Activated CD4-positive, alpha-beta T cell treated with anti-CD3 and anti-CD28 coated beads for 24 hours (primary cell): ENCODE data around the gene MME.
"Not testable (repeated sequence)": the region's sequence is repeated elsewhere in the genome, so short reads cannot be mapped to it uniquely, and the experiment has no call there.

ENCODE experiments used
- DNase-seq, 2 donors: peaks; one replicate each; pipeline ENCODE4 v3.0.0-alpha.2; 2020; ENCODE audit warnings: low read depth in 2 of 2

MME gene

DNA sequence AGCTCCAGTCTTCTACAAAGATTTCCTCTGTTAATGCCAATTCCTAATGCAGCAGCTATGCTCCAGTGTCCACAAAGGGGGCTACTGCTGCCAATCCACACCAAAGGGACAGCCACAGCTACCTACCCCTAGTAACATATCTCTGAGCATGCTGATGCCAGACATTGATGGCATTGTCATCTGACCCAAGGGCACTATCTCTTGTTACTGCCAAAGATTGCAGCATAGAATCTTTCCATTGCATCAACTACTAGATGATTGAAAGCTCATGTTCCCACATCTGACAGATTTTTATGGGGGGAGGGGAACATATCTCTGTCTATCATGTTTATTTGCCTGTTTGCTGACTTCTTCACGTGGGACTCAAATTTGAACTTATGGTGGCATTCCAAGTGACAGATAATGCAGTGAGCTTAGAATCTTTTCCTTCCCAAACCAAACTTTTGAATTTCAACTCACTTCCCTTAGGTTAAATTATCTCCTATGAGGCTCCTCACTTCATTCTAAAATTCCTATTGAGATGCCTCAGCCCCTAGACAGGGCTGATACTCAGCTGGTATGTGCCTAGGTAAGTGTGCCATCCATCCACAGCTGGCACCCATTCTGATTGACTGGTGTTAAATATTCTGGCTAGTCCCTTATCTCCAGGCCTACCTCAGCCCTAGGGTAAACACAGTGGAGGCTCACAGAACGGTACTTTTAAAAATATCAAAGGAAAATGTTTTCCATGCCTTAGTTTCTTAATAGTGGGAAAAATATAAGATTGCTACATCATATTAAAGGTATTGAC, 113.0 kb downstream of the MME start:
- DNase-seq: no peak

DNA sequence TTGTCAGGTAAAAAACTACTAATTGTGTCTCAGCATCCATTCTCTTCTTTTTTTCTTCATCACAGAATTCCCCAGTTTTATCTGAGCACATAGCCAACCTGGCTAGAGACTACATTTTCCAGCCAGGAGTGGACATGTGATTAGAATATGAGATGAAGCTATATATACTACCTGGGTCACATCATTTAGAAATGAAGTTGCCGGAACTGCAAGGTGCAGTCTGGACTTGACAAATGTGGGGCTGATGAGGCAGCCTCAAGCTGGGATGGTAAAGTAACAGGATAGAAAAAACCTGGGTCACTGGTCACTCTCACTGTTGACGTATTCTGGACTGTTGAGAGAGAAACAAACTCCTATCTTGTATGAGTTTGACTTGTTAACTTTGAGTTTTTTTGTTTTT, 113.7 kb downstream of the MME start:
- DNase-seq: no peak

DNA sequence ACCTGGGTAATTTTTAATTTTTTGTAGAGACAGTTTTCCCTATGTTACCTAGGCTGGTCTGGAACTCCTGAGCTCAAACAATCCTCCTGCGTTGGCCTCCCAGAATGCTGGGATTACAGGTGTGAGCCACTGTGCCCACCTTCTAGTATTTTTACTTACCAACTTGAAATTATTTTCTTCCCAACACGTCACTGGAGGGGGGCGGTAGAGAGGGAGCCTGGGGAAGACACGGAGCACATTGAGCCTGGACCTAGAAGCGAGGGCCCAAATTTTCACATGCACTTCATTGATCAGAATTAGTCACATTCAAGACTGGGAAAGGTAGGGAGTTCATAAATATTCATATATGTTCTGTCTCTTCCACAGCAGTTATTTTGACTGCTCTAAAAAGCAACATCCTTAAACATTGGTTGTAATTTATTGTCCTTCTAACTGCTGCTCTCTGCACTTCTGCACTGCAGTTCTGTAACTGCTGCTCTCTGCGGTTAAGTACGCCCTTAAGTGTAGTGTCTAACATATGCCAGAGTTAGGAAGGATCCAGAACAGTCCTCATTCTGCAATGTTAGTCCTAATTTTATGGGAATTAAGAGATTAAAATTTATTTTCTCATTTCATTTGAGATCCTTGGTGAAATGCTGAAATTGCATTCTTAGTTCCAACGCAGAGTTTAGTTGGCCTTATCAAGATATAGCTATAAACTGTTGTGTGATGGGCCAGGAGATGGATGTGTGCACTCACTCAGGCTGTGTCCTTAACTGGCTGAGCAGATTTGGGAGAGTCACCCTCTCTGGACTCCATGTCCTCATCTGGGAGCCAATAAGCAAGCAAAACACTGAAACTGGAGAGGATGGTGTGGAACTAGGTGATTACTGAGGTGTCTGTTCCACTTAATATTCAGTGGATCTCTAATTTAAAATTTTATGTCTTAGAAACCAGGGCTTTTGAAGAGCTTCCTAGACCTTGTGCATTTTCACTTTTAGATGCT, 115.1 kb downstream of the MME start:
- DNase-seq: no peak

DNA sequence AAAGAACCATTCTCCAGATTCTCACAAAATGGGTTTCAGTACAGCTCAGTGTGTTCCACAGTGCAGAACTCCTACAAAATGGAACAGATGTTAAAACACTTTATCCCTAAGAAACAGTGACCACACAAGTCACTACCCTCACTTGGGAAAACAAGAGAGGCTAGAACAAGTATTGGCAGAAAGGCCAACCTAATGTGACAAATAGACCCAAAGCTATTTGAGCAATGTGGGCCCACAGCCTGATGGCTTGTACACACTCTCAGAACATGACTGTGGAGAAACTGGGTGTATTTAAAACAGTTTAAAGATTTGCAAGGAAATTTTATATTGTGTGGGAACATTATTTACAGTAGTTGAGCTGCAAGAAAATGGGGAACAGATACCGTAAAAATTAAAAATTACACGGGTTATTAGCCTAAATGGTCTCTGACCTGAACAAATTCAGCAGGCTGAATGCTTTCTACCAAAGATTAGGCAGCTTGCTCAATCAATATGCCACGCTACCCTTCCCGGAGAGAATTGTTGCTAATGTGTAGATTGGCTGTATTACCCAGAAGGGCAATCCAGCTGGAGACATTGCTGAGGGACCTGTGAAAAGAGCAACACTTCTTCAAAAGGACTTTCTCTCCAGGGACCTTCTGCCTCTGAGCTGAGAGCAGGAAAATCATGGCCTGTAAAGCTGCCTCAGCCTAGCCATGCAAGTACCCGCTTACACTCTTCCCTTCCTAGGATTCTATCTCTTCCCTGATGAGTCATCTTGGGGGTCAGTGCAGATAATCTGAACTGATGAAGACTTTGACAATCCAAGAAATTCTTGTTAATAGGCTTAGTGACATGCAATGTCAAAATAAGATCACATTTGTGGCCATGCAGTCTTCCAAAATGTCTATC, 116.3 kb downstream of the MME start:
- no peak for DNase-seq

DNA sequence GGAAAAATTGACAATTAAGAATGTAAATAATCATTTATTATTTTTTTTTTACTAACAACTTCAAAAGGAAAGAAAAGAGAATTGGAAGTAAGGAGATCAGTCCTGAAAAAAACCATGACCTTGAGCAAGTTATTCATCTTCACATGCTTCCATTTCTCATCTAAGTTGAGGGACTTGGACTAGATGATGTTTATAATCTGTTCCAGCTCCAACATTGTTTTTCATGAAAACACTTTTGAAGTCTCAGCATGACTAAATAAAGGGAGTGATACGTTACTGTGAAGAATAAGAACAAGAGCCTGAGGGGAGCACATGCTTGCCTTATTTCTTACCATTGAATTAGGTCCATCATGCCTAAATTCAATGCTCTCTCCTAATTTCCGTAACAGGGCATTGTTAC, 117.7 kb downstream of the MME start:
- no peak for DNase-seq

DNA sequence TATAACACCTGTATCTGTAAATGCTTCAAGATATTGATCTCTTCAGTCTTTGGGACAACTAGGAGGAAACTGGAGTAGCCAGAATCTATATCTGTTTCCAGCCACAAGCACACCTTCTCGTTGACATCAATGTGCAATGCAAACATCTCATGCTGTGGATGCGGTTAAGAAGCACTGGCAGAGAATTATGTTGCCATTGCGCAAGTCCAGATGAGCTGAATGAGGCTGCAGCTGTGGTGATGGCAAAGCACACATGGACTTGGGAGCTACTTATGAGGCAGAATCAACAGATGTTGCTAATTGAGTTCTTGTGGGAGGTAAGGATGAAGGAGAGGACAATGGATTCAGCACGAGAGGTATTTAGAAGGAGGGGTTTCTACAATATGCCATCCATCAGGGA, 122.5 kb downstream of the MME start:
- DNase-seq: no peak

DNA sequence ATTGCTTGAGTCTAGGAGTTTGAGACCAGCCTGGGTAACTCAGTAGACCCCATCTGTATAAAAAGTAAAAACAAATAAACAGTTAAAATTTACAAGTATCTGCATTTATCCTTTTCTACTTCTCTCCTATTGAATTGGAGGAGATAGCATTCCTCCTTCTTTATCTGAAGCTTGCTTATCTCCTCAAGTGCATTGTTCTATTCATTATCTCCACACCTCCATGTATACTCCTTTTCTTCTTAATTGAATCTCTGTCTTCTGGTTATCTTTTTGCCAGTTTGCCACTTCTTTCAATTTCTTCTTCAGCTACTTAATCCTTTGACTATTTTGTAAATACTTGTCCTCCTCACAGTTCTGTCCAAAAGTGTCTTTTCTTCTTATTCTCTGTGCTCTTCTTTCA, 124.7 kb downstream of the MME start:
- DNase-seq: no peak

DNA sequence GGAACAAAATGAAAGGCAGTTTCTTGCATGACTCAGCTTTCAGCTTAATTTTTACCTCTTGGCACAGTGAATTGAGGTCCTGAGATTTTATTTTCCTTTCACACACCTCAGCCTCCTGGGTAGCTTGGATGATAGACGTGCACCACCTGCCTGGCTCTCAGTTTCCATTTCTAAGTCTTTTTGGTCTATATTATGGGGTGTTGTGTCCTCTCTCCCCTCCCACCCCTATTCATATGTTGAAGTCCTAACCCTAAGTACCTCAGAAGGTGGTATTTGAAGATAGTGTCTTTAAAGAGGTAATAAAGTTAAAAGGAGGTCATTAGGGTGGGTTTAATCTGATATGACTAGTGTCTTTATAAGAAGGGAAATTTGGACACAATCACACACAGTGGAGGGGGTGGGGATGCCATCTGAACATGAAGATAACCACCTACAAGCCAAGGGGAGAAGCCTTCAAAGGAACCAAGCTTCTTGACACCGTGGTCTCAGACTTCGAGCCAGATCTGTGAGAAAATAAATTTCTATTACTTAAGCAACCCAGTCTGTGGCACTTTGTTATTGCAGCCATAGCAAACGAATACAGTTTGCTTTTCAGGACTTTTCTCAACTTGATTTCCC, 128.2 kb downstream of the MME start:
- DNase-seq: no peak

DNA sequence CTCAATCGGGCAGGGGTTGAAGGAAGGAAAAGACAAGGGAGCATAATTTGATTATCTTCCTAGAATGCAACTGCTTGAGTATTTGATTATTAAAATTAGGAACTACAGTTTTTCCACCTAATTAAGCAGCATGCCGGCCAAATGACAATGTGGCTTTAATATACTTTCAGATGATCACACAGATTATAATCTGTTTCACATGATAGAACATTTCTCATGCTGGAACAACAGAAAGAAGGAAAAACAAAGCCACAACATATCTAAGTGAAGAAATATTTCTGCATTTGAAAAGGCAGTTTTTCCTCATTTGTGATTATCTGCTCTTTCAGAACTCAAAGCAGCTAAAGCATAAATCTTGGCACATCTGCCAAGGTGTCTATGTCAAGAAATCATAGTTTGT, 130.6 kb downstream of the MME start:
- DNase-seq: no peak

DNA sequence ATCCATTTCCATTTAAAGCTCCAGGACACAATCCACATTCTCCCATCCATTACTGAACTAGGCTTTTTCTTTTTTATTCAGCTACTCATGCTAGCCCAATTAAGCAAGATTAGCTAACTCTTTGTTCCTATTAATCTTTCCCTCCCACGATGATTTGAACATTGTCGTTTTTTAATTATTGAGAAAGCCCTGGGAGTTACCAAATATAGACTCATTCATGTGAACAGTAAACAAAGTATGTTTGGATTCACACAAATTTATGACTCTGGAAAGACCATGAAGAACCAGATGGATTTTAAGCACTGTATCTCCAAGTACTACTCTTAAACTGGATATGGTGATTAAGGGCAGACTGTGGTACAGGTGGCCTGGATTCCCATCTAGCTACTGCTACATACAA, 131.1 kb downstream of the MME start:
- no peak for DNase-seq

DNA sequence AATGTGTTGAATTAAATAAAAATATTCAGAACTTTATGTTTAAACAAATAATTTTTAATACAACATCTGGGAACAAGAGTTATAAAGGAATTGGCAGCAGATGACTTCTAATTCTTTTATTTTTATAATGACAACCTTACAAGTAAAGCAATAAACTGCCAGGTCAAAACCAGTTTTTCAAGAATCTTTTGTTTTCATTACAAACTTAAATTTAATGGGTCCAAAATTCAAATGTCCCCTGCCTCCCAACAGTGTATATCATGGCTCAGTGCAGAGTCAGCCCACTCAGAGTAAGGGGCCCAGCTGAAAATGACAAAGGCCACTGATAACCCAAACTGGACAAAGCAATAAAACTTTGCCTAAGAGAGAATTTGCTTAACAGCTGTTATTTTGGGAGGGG, 131.8 kb downstream of the MME start:
- no peak for DNase-seq

DNA sequence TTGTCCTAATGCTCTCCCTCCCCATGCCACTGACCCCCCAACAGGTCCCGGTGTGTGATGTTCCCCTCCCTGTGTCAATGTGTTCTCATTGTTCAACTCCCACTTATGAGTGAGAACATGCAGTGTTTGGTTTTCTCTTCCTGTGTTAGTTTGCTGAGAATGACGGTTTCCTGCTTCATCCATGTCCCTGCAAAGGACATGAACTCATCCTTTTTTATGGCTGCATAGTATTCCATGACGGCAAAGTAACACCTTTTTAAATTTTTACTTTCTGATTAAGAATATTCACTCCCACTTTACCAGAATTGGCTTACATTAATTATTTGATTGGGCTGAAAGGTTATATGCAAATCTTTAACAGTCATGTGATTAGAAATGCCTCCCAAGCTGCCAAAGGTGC, 135.9 kb downstream of the MME start:
- not testable (repeated sequence) for DNase-seq

DNA sequence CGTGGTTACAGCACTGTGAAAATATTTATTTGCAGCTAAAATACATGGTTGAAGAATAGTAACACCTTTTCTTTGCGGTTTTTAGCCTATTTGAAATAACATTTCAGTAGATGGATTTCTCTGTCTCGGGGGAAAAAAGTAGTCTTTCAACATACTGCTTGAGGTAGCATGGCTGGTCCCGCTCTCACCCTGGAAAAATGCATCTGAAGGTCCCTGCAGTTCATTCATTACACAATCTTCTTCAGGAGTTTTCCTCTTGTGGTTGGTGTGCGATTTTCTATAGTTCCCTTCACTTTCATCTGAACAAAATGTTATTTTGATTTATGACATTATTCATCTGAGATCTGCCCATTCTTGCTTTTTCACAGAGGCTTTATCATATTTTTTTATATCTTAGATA, 137.5 kb downstream of the MME start:
- DNase-seq: no peak

DNA sequence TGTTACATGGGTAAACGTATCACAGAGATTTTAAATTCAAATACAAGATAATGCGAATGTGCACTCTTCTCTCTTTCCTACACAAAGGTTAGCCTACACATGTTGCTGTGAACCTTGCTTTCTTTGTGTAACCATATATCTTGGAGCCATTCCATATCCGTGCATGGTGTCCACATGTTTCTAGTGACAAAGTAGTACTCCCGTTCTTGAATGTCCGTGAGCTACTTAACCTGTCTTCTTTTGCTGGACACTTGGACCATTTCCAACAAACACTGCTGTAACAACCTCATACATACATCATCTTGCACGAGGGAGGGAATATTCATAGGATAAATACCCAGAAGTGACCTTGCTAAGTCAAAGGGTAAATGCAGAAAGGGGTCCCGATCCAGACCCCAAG, 138.3 kb downstream of the MME start:
- DNase-seq: no peak

DNA sequence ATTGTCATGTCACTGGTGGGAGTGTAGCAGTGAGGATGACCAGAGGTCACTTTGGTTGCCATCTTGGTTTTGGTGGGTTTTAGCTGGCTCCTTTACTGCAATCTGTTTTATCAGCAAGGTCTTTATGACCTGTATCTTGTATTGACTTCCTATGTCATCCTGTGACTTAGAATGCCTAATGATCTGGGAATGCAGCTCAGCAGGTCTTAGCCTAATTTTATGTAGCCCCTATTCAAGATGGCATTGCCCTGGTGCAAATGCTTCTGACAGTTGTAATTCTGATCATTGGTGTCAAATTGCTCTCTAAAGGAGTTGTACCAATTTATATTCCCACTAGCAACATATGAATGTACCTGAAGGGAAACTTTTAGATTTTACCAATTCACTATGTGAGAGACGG, 139.0 kb downstream of the MME start:
- DNase-seq: no peak

DNA sequence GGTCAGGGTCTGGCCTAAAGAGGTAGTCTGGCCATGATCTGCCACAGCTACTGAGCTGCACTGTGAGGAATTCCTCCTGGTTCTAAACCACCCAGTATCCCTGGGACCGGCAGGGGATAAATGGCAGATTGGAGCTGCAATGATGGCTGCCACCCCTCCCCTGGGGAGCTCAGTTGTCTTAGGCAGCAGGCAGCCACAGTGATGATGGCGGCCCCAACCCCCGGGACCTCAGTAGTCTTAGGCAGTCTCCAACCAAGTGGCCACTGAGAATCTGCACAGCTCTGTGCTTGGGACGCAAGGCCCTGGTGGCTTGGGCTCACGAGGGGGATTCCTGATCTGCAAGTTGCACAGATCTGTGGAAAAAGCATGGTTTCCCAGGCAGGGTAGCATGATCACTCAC, 145.3 kb downstream of the MME start:
- DNase-seq: no peak

DNA sequence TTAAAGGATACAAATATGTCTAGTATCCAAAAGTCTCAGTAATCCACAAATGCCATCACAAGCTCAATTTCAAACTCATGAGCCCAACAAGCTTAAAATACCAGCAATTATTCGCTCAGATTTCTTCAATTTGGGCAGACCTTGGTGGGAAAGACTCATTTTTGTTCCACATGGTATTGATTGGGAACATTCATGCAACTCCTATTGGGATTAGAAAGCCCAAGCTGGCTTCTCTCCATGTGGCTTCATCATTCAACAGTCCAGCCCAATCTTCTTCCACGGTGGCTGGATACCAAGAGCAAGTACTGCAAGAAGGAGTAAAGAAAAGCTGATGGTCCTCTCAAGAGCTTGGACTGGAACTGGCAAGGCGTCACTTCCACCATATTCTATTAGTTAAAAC, 147.0 kb downstream of the MME start:
- DNase-seq: no peak

DNA sequence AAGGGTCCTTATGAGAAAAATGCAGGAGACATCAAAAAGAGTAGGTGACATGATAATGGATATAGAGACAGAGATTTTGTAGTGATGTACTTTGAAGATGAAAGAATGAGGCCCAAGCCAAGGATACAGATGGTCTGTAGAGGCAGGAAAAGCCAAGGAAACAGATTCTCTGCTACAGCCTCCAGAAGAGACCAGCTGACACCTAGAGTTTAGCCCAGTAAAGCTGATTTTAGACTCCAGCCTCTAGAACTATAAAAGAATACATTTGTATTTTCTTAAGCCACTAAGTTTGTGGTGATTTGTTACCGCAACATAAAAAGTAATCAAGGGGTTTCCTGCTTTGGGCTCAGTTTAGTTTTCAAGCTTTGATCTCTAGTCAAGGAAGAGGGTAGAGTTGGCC, 148.6 kb downstream of the MME start:
- DNase-seq: no peak

DNA sequence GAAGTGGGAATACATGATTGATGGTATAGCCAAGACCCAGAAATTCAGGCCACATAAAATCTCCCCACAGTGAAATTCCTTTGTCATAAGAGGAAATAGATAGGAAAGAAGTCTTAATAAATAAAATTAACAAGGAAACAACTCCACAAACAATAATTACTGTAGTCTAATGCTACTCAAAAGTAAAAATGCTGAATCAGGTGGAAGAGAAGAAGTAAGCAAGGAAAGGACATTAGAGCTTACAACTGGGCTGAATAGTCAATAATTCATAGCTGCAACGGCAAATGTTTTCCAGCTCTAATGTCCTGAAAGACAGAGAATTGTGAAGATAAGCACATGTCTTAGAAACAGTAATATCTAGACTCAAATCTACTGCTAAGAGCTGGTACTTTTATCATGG, 149.0 kb downstream of the MME start:
- no peak for DNase-seq

DNA sequence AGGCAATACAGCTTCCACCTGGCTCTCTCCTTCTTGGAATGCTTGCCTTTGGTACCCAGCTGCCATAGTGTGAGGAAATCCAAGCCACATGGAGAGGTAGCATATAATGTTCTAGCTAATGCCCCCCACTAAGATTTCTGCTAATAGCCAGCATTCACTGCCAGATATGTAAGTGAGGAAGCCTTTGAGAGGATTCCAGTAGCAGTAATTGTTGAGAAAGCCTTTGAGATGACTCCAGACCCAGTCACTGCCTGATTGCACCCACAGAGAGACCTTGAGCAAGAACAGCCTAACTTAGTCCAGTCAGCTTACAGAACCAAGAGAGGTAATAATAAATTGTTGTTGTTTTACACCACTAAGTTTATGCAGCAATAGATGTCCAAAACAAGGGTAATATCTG, 150.3 kb downstream of the MME start:
- DNase-seq: no peak

DNA sequence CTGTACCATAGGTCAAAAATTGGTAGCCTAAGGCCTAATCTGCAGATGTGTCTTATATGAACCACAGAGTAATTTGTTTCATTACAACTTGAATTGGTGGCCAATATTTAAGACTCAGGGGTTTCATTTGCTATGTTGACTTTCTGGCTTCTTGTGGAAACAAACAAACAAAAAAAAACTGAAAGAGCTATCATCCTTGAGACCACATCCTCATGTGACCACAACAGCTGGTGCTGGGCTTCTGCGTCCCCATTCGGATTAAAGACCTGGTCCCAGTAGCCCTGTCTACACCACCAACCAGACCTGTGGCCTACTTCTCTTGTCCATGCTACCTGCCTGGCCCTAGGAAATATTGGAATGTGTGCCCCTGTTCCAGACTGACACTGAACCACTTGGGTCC, 151.7 kb downstream of the MME start:
- DNase-seq: no peak

DNA sequence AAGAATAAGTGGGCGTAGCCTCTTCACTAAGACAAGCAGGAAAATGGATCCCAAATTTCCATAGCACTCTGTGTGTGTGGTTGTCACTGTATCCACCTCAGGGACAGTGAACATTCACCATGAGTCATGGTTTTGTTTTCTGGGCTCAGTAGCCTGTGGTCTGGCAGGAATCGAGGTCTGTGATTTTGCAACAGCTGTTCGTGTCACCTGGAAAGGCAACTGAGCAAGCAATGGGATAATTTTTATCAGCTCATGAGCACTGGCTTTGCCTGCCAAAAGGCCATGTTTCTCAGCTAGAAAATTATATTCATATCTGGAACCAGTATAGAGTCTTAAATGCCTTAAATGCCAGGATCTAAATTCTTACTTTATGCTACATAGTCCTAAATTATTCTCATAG, 152.5 kb downstream of the MME start:
- DNase-seq: no peak
